ENCODE measurements around the gene TTLL6.
"Not testable (repeated sequence)": the region's sequence is repeated elsewhere in the genome, so short reads cannot be mapped to it uniquely, and the experiment has no call there.

The TTLL6 gene

GRCh38 chr17:48721009-48721402 is 96.0 kb downstream of the TTLL6 start:
- no peak for DNase-seq

DNA sequence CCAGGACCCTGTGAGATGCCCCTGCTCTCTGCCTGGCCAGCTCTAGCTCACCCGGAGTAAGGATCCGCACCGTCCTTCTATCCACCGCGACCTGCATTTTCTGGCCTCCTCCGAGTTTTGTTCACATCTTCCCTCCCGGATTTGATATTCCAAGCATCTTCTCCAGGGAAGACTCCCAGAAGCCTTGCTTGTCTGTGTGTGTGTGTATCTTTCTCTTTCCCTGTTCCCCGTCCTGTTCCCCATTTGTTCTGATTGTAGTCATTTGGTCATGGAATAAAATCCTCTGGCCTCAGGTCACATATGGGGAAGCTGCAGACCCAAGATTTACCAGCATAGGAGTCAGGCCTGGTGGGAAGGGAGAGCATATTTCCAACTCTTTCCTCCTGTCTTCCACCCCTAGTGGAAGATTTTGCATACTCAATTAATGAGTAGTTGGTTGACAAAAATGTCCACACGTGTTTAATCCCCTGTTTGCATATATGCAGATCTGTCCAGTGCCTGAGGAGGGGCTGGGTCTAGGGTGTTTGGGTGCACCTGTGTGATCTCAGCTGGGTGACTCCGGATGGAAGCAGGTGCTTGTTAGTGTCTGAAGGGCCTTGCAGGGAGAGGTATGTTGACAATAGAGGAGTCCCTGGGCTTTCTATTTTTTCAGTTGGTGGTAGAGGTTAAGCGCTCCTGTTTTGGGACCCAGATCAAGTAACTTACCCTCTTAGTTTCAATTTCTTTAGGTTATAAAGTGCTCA is 96.6 kb downstream of the TTLL6 start:
- no peak for DNase-seq

DNA sequence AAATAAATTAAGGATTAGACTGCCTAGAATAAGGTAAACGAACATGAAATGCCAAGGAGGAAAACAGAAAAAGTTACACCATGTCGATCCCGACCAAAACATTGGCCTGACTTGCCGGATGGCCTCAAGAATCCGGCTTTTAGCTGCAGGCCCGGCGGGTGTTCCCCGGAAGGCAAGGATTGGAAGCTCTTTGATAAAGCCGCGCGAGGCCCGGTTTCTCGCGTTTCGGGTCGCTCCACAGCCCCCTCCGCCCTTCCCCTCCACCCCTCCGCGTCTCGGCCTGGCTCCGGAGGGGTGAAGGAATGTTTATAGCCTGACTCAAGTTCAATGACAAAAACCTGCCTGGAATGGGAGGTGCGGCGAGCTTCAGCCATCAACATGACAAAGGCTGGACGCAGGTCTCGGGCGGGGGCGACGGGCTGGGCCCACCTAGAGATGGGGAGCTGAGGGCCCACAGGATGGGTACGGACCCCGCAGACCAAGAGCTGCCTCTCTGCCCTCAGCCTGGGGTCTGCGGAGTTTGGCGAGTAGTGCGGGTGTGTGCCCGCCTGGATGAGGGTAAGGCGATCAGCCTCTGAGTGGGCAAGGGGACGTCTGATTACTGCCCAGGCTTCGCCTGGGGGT is 97.3 kb downstream of the TTLL6 start:
- DNase-seq = no peak

DNA sequence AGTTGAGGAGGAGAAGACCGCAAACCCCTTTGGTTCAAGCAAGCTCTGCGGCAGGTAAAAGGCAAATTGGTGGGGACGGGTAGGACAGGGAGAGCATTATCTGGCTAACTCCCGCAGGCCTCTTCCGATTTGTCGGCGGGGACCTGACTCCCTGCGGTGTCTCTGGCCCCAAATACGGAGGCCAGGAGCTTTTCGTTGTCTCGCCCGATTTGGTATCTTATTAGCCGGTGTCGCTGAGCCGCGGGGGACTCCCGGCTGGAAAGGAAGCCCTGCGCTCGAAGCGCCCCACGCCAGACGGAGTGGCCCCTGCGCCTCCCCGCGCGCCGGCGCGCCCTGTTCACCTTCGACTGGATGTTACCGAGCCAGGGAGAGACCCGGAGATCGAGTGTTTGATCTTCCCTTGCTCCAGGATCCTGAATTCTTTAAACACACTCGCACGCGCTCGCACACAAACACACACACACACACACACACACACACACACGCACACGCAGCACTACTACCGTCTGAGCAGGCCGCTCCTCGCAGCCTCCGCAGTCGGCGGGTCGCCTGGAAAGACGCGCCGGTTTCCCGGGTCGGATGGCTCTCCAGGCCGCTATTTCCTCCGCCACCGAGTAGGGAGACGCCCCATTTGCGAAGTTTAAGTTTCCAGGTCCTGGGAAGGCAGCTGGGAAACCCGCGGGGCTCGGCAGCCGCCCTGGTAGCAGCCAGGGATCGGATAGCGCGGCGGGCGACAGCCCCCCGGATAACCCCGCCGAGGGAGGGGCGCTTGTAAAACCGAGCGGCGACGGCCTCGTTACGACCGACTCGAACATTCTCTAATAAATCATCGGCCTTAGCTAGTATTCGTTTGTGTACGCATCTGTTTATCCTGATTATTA is 98.0 kb downstream of the TTLL6 start:
- DNase-seq = no peak

GRCh38 chr17:48718227-48718760 is 98.7 kb downstream of the TTLL6 start:
- DNase-seq = no peak

DNA sequence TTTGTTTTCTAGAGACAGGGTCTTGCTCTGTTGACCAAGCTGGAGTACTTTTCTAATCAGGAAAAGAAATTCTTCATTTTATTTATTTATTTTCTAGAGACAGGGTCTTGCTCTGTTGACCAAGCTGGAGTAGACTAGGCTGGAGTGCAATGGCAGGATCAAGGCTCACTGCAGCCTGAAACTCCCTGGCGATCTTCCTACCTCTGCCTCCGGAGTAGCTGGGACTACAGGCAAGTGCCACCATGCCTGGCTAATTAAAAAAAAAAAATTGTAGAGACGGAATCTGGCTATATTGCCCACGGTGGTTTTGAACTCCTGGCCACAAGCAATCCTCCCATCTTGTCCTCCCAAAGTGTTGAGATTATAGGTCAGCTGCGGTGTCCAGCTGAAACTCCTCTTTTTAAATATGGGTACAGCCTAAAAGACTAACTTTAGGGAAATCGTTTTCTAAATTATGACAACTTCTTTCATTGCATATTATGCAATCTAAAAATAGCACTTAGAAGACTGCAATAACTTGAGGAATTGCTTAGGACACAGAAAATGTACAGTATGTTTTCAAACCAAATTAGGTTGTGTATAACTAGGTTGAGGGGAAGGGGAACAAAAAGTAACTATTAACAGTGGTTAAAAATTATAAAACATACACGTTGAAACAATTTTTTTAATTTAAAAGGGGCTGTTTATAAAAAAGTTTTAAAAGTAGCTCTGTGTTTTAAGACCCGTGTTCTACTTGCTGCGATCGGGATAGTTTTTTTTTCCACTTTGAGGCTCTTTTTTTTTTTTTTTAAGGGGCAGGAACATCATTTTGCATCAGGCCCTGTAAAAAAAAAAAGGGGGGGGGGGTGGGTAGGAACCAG is 99.4 kb downstream of the TTLL6 start:
- DNase-seq = no peak

DNA sequence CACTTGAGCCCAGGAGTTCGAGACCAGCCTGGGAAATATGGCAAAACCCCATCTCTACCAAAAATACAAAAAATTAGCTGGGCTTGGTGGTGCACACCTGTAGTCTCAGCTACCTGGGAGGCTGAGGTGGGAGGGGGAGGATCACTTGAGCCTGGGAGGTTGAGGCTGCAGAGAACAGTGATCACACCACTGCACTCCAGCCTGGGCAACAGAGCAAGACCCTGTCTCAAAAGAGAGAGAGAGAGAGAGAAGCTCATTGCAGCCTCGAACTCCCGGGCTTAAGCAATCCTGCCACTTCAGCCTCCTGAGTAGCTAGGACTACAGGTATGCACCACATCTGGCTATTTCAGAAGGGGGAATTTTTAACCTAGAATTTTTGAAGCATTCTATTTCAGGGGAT is 100.5 kb downstream of the TTLL6 start:
- DNase-seq = not testable (repeated sequence)

- DNase-seq = no peak
Observed at GRCh38 chr17:48715496-48716399, 101.3 kb downstream of the TTLL6 start.
